Bronchial epithelial cell (primary cell): ENCODE results near the gene QKI. TPM values are rescaled to one million over a fixed set of nuclear protein-coding genes. Genes with fewer than 3 reads are reported as not detected.

Experiments used
- DNase-seq: peaks from one replicate; pipeline ENCODE4 v3.0.0-alpha.2; 2010; ENCODE audit warnings: low read depth
- FAIRE-seq: peaks from 2 replicates; lab custom pipeline; 2011; peaks lifted over from hg19 to GRCh38; lab: Jason Lieb, UNC
- H3K27me3 ChIP-seq: 2 replicates; pipeline ENCODE4 v1.5.1; 2011; ENCODE audit warnings: low read length; ENCODE audit not compliant: control insufficient read depth, insufficient read depth
- H3K36me3 ChIP-seq: 2 replicates; pipeline ENCODE4 v1.5.1; 2011; ENCODE audit warnings: low read length; ENCODE audit not compliant: control insufficient read depth, insufficient read depth
- H3K4me3 ChIP-seq: 2 replicates; pipeline ENCODE4 v1.5.1; 2011; ENCODE audit warnings: mild to moderate bottlenecking, low read depth, low read length, control low read depth
- CTCF ChIP-seq: IDR thresholded peaks from 2 replicates; pipeline ENCODE4 v1.5.1; 2011; ENCODE audit warnings: mild to moderate bottlenecking, moderate library complexity, low read length, control low read depth, inconsistent platforms; ENCODE audit not compliant: insufficient read depth, severe bottlenecking
- total RNA-seq: library from RNA; depleted of rRNA; stranded (reverse); fragments of >200 nt; gene quantifications from 2 replicates; pipeline ENCODE4 v1.2.1, GENCODE V29; 2014

Gene QKI
- total RNA-seq, 1 donor from 2014 or later = 51.1 TPM

GRCh38 chr6:163500105-163500504 is 85.6 kb downstream of the QKI start:
- DNase-seq (no peak), FAIRE-seq (no peak)
- H3K4me3 ChIP-seq = no peak overlapping the region
- H3K27me3 ChIP-seq = no peaks in the 10 kb centered on the region
- TF ChIP-seq CTCF = no peak
- no peaks in the 10 kb centered on the region for H3K36me3 ChIP-seq

GRCh38 chr6:163501026-163501425 is 86.5 kb downstream of the QKI start:
- TF ChIP-seq CTCF = no peak
- Histone ChIP-seq H3K4me3 (no peak overlapping the region), H3K27me3 (no peaks in the 10 kb centered on the region), H3K36me3 (no peaks in the 10 kb centered on the region)
- DNase-seq (no peak), FAIRE-seq (no peak)

GRCh38 chr6:163501439-163501838 is 86.9 kb downstream of the QKI start:
- FAIRE-seq = no peak
- no peak for TF ChIP-seq CTCF

GRCh38 chr6:163504984-163505640 is 90.6 kb downstream of the QKI start:
- TF ChIP-seq CTCF = no peak
- no peak for FAIRE-seq

More at GRCh38 chr6:163501439-163501838, 86.9 kb downstream of the QKI start:
- Histone ChIP-seq H3K36me3 (no peaks in the 10 kb centered on the region), H3K27me3 (no peaks in the 10 kb centered on the region), H3K4me3 (no peak overlapping the region)
- DNase-seq = no peak

GRCh38 chr6:163507965-163508364 is 93.4 kb downstream of the QKI start:
- Histone ChIP-seq H3K36me3 (no peaks in the 10 kb centered on the region), H3K4me3 (no peak overlapping the region), H3K27me3 (no peaks in the 10 kb centered on the region)
- no peak for DNase-seq
- no peak for FAIRE-seq
- no peak for TF ChIP-seq CTCF

More at GRCh38 chr6:163504984-163505640, 90.6 kb downstream of the QKI start:
- no peak for DNase-seq
- Histone ChIP-seq H3K27me3 (no peaks in the 10 kb centered on the region), H3K4me3 (no peak overlapping the region), H3K36me3 (no peaks in the 10 kb centered on the region)

GRCh38 chr6:163513003-163513402 is 98.5 kb downstream of the QKI start:
- no peak for DNase-seq
- Histone ChIP-seq H3K27me3 (no peaks in the 10 kb centered on the region), H3K36me3 (no peaks in the 10 kb centered on the region), H3K4me3 (no peak overlapping the region)
- FAIRE-seq = no peak
- no peak for TF ChIP-seq CTCF
